HL-60 (cell line): Measurements from ENCODE around the gene CACNA2D3.

Experiments
- GABPA ChIP-seq: IDR thresholded peaks from 2 replicates; pipeline ENCODE4 v1.6.1; 2012; ENCODE audit warnings: low read depth
- POLR2AphosphoS5 ChIP-seq: IDR thresholded peaks from 2 replicates; pipeline ENCODE4 v1.6.1; 2012; ENCODE audit warnings: low read depth
- SPI1 ChIP-seq: IDR thresholded peaks from 2 replicates; pipeline ENCODE4 v1.6.1; 2012; ENCODE audit warnings: low read depth, mild to moderate bottlenecking, borderline replicate concordance
- TF ChIP-seq, protein P1 (sequence below): IDR thresholded peaks from one replicate; pipeline ENCODE4 v1.5.1; 2011; ENCODE audit warnings: low read length, control low read depth, inconsistent platforms; ENCODE audit not compliant: insufficient read depth
- TF ChIP-seq, protein P2 (sequence below): IDR thresholded peaks from 2 replicates; pipeline ENCODE4 v1.6.1; 2012; ENCODE audit warnings: low read depth; ENCODE audit not compliant: insufficient replicate concordance

DNA sequence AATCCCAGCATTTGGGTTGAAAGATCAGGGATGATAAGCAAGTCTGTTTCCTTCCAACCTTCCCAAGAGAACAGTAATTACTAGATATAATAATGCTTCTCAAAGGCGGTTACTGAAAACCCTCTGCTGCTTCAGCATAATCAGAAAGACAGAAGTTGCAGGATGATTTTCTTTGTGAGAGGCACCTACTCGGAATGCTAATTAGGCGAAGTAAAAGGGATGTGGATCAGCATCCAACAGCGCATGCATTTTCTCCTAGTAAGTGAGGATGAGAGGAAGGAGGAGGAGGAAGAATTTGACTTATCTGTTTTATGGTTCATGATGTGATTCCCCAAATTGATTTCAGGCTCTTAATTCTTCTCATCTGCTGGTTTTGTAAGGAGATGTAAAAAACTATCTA is 118.0 kb downstream of the CACNA2D3 start:
- TF ChIP-seq, protein P1, sequence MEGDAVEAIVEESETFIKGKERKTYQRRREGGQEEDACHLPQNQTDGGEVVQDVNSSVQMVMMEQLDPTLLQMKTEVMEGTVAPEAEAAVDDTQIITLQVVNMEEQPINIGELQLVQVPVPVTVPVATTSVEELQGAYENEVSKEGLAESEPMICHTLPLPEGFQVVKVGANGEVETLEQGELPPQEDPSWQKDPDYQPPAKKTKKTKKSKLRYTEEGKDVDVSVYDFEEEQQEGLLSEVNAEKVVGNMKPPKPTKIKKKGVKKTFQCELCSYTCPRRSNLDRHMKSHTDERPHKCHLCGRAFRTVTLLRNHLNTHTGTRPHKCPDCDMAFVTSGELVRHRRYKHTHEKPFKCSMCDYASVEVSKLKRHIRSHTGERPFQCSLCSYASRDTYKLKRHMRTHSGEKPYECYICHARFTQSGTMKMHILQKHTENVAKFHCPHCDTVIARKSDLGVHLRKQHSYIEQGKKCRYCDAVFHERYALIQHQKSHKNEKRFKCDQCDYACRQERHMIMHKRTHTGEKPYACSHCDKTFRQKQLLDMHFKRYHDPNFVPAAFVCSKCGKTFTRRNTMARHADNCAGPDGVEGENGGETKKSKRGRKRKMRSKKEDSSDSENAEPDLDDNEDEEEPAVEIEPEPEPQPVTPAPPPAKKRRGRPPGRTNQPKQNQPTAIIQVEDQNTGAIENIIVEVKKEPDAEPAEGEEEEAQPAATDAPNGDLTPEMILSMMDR: no peak
- TF ChIP-seq POLR2AphosphoS5 (no peak), SPI1 (no peak), GABPA (no peak)
- TF ChIP-seq, protein P2, sequence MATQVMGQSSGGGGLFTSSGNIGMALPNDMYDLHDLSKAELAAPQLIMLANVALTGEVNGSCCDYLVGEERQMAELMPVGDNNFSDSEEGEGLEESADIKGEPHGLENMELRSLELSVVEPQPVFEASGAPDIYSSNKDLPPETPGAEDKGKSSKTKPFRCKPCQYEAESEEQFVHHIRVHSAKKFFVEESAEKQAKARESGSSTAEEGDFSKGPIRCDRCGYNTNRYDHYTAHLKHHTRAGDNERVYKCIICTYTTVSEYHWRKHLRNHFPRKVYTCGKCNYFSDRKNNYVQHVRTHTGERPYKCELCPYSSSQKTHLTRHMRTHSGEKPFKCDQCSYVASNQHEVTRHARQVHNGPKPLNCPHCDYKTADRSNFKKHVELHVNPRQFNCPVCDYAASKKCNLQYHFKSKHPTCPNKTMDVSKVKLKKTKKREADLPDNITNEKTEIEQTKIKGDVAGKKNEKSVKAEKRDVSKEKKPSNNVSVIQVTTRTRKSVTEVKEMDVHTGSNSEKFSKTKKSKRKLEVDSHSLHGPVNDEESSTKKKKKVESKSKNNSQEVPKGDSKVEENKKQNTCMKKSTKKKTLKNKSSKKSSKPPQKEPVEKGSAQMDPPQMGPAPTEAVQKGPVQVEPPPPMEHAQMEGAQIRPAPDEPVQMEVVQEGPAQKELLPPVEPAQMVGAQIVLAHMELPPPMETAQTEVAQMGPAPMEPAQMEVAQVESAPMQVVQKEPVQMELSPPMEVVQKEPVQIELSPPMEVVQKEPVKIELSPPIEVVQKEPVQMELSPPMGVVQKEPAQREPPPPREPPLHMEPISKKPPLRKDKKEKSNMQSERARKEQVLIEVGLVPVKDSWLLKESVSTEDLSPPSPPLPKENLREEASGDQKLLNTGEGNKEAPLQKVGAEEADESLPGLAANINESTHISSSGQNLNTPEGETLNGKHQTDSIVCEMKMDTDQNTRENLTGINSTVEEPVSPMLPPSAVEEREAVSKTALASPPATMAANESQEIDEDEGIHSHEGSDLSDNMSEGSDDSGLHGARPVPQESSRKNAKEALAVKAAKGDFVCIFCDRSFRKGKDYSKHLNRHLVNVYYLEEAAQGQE: no peak
